ENCODE data around the gene SH3BP5.

Gene SH3BP5

GRCh38 chr3:15309662-15310335 is 22.6 kb downstream of the SH3BP5 start:
- no peak for TF ChIP-seq CTCF (IDR thresholded peaks at IDR 0.05)

- TF ChIP-seq CTCF (IDR thresholded peaks at IDR 0.05) = no peak
Observed at GRCh38 chr3:15307580-15307979, 24.8 kb downstream of the SH3BP5 start.

DNA sequence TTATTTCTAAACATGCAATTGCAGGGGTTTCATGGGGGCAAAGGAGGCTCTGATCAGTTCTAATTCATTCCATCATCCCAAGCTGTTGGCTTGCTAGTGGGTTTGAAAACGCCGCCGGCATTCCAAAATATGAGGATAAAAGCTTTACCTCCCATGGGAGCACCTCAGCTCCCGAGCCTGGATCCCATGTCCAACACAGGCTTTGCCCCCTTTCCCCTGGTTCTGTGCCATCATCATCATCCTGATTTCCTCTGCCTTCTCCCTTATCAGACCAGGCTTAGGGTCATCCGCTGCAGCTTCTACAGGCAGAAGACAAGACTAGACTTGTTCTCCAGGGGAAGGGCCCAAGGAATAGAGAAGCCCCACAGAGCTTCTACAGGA is 25.4 kb downstream of the SH3BP5 start:
- no peak for TF ChIP-seq CTCF (IDR thresholded peaks at IDR 0.05)

DNA sequence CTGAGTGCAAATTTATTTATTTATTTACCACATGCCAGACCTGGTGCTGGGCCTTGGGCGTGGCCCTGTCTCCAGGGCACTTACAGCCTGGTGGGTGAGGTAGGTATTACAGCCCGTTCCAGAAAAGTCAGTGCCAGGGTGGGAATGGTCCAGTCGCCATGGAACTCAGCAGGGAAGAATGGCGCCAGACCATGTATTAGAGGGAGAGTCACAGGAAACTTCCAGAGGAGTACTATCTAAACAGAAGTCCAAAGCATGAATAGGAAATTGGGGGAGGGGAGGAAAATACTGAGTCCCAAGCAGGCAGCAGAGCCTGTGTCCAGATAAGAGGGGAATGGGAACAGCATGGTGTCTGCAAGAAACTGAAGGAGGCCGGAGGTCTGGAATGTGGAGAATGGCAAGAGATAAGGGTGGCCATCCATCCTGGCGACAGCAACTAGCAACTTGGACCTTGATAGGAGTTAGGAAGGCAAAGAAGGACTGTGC is 27.0 kb downstream of the SH3BP5 start:
- TF ChIP-seq CTCF (IDR thresholded peaks at IDR 0.05) = no peak

DNA sequence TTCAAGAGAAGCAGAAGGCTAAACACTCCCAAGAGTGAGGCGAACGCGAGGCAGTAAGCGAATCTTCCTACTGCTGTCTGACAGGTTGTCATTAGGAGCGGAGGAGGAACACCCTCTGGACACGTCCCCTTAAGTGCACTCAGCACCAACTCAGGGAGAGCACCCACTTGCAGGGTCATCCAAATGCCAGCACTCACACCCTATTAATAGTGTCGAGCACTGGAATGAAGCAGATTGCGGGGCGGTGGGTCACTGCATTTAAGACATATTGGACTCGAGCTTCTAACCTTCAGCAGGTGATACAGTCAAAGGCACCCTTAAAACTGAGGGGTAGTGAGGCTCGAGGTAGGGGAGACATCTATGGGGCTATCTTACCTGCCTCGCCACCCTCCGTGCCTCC is 28.7 kb downstream of the SH3BP5 start:
- no peak for TF ChIP-seq CTCF (IDR thresholded peaks at IDR 0.05)

GRCh38 chr3:15303216-15303615 is 29.2 kb downstream of the SH3BP5 start:
- no peak for TF ChIP-seq CTCF (IDR thresholded peaks at IDR 0.05)

GRCh38 chr3:15301761-15302160 is 30.6 kb downstream of the SH3BP5 start:
- TF ChIP-seq CTCF (IDR thresholded peaks at IDR 0.05) = no peak

Measured in LNCAP (cell line).